Liver (tissue), 3 donors: ENCODE measurements around the gene DSG2.

Source experiments
- GABPA ChIP-seq, 2 donors: IDR thresholded peaks in 1 of 2; conservative IDR thresholded peaks in 1 of 2; 2 replicates each; pipeline ENCODE4 v1.6.1; 2016; ENCODE audit warnings: antibody characterized with exemption in 2 of 2, mild to moderate bottlenecking in 1 of 2, moderate library complexity in 1 of 2
- HNF4A ChIP-seq, 2 donors: conservative IDR thresholded peaks; 2 replicates each; pipeline ENCODE4 v1.6.1; 2016; ENCODE audit warnings: antibody characterized with exemption in 2 of 2, mild to moderate bottlenecking in 2 of 2
- HNF4G ChIP-seq: IDR thresholded peaks from 2 replicates; pipeline ENCODE4 v1.6.1; 2016; ENCODE audit warnings: antibody characterized with exemption
- RAD21 ChIP-seq, 2 donors: IDR thresholded peaks; 2 replicates each; pipeline ENCODE4 v1.6.1; 2016; ENCODE audit warnings: antibody characterized with exemption in 2 of 2, mild to moderate bottlenecking in 2 of 2
- RXRA ChIP-seq, 2 donors: IDR thresholded peaks; 2 replicates each; pipeline ENCODE4 v1.6.1; 2017 to 2018; ENCODE audit warnings: antibody characterized with exemption in 2 of 2, mild to moderate bottlenecking in 1 of 2
- SP1 ChIP-seq: IDR thresholded peaks from 2 replicates; pipeline ENCODE4 v1.6.1; 2018; ENCODE audit warnings: antibody characterized with exemption, mild to moderate bottlenecking
- TAF1 ChIP-seq: conservative IDR thresholded peaks from 2 replicates; pipeline ENCODE4 v1.6.1; 2016; ENCODE audit warnings: antibody characterized with exemption, mild to moderate bottlenecking
- YY1 ChIP-seq: IDR thresholded peaks from 2 replicates; pipeline ENCODE4 v1.6.1; 2016; ENCODE audit warnings: antibody characterized with exemption, mild to moderate bottlenecking
- ZBTB33 ChIP-seq: IDR thresholded peaks from 2 replicates; pipeline ENCODE4 v1.6.1; 2016; ENCODE audit warnings: antibody characterized with exemption
- TF ChIP-seq, protein P1 (sequence below): fragments of 150-350 bp; IDR thresholded peaks from 2 replicates; pipeline ENCODE4 v1.5.1; 2017; ENCODE audit warnings: improper control_type of control experiment, low read depth, low read length; ENCODE audit not compliant: missing input control
- donor health status: healthy.
- donor health status: healthy.

DNA sequence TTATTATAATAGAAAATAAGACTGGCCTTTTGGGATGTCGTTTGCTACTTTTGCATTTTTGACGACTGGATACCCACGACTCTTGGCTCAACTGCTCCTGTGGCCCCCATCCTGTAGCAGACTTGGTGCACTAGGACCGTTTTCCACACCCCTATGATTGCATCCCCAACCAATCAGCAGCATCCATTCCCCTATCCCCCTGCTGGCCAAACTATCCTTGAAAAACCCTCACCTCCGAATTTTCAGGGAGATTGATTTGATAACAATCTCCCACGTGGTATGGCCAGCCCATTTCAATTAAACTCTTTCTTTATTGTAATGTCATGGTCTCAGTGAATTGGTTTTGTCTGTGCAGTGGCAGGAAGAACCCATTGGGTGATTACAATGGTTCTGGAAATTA lies 55.8 kb downstream of the DSG2 start:
- TF ChIP-seq TAF1 (no peak), RAD21 (IDR thresholded peaks at IDR 0.05) (no peak), GABPA (IDR thresholded peaks at IDR 0.05 in 1 of 2, conservative IDR thresholded peaks at IDR 0.05 in 1 of 2) (no peak), YY1 (no peak), SP1 (no peak), RXRA (IDR thresholded peaks at IDR 0.05) (no peak), HNF4G (no peak), HNF4A (conservative IDR thresholded peaks at IDR 0.05) (no peak), ZBTB33 (no peak)
- TF ChIP-seq, protein P1, sequence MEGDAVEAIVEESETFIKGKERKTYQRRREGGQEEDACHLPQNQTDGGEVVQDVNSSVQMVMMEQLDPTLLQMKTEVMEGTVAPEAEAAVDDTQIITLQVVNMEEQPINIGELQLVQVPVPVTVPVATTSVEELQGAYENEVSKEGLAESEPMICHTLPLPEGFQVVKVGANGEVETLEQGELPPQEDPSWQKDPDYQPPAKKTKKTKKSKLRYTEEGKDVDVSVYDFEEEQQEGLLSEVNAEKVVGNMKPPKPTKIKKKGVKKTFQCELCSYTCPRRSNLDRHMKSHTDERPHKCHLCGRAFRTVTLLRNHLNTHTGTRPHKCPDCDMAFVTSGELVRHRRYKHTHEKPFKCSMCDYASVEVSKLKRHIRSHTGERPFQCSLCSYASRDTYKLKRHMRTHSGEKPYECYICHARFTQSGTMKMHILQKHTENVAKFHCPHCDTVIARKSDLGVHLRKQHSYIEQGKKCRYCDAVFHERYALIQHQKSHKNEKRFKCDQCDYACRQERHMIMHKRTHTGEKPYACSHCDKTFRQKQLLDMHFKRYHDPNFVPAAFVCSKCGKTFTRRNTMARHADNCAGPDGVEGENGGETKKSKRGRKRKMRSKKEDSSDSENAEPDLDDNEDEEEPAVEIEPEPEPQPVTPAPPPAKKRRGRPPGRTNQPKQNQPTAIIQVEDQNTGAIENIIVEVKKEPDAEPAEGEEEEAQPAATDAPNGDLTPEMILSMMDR = no peak
